Ascending aorta (tissue), 2 donors: Measurements from ENCODE around the gene CDC123. TPM values are rescaled to one million over a fixed set of nuclear protein-coding genes. Genes with fewer than 3 reads are reported as not detected.

ENCODE experiments used
- DNase-seq, 2 donors: peaks; one replicate each; pipeline ENCODE4 v3.0.0-alpha.2; 2019; ENCODE audit warnings: low spot score in 2 of 2
- H3K27ac ChIP-seq, 2 donors: fragments of 200-600 bp; sonication (generic); one replicate each; pipeline ENCODE4 v1.5.1; 2016 to 2017; ENCODE audit warnings: mild to moderate bottlenecking in 1 of 2
- H3K27me3 ChIP-seq: fragments of 200-600 bp; sonication (generic); one replicate; pipeline ENCODE4 v1.5.1; 2017
- H3K36me3 ChIP-seq, 2 donors: fragments of 200-600 bp; sonication (generic); one replicate each; pipeline ENCODE4 v1.5.1; 2016
- H3K4me1 ChIP-seq, 2 donors: fragments of 200-600 bp; sonication (generic); one replicate each; pipeline ENCODE4 v1.5.1; 2016 to 2017; ENCODE audit warnings: mild to moderate bottlenecking in 1 of 2
- H3K4me3 ChIP-seq, 2 donors: fragments of 200-600 bp; sonication (generic); one replicate each; pipeline ENCODE4 v1.5.1; 2016 to 2017; ENCODE audit warnings: mild to moderate bottlenecking in 1 of 2
- H3K9me3 ChIP-seq, 2 donors: fragments of 200-600 bp; sonication (generic); one replicate each; pipeline ENCODE4 v1.5.1; 2016
- CTCF ChIP-seq, 3 experiments: fragments of 200-600 bp in 2 of 3; fragments of 450-650 bp in 1 of 3; sonication (generic) in 2 of 3; IDR thresholded peaks; one replicate each; pipeline ENCODE4 v1.5.1; 2016 to 2019; ENCODE audit warnings: antibody characterized with exemption in 3 of 3, mild to moderate bottlenecking in 1 of 3, moderate library complexity in 1 of 3
- intact Hi-C: fragments of 100-400 bp; cut with DNase I; formaldehyde crosslinking; loops from one replicate; pipeline ENCODE4 v1.15.1; 2023
- total RNA-seq: library from RNA; depleted of rRNA; stranded (reverse); fragments of >200 nt; gene quantifications from one replicate; pipeline ENCODE4 v1.1.0, GENCODE V29; 2016

The CDC123 gene
- total RNA-seq = 33.2 TPM

- DNase-seq = peak; percentile 36 to 91
- Histone ChIP-seq H3K4me3 (peak within 1 kb of the TSS; percentile 71 to 89), H3K27me3 (no peaks in the 10 kb centered on the region), H3K9me3 (no peaks in the 10 kb centered on the region), H3K27ac (peak within 1 kb of the TSS; percentile 88 to 92), H3K36me3 (peaks cover 0 to 13% of the 10 kb centered on the region in 2 donors), H3K4me1 (peaks cover 9 to 27% of the 10 kb centered on the region in 2 donors)
- intact Hi-C loops = loop anchor here (2.0 to 5.0 kb wide), 3 partner anchors 67 to 906 kb away; partner anchors contain the start of genes CAMK1D, OPTN and SEC61A2
- TF ChIP-seq CTCF (IDR thresholded peaks at IDR 0.05) = peak in 1 of 3 experiments; percentile 7
Observed at GRCh38 chr10:12195603-12196506, at the start of gene CDC123, which contains the start of gene NUDT5. Gene CDC123, plus strand, starts transcription at chr10:12196188. Its CDS starts 58 bp downstream, at chr10:12196246. Gene NUDT5, minus strand, starts transcription at chr10:12195891. Its CDS starts 9,600 bp downstream, at chr10:12186291.

- intact Hi-C loops = no loop called here
- H3K27me3 ChIP-seq = no peaks in the 10 kb centered on the region
- peaks cover 22 to 35% of the 10 kb centered on the region in 2 donors for H3K36me3 ChIP-seq
- no peaks in the 10 kb centered on the region for H3K9me3 ChIP-seq
- no peak for TF ChIP-seq CTCF (IDR thresholded peaks at IDR 0.05)
- H3K4me3 ChIP-seq = no peak overlapping the region
- H3K27ac ChIP-seq = no peak overlapping the region
- no peak for DNase-seq
- no peaks in the 10 kb centered on the region for H3K4me1 ChIP-seq
Observed at GRCh38 chr10:12150163-12150562, 45.8 kb upstream of the CDC123 start.

GRCh38 chr10:12154516-12154915 lies 41.5 kb upstream of the CDC123 start:
- intact Hi-C loops = no loop called here
- no peak for TF ChIP-seq CTCF (IDR thresholded peaks at IDR 0.05)
- Histone ChIP-seq H3K4me3 (no peak overlapping the region), H3K27ac (no peak overlapping the region), H3K4me1 (no peaks in the 10 kb centered on the region), H3K36me3 (peaks cover 29 to 51% of the 10 kb centered on the region in 2 donors), H3K9me3 (no peaks in the 10 kb centered on the region), H3K27me3 (no peaks in the 10 kb centered on the region)
- no peak for DNase-seq

GRCh38 chr10:12156367-12157123 lies 39.4 kb upstream of the CDC123 start:
- DNase-seq = no peak
- no peak overlapping the region for H3K4me3 ChIP-seq
- no peaks in the 10 kb centered on the region for H3K9me3 ChIP-seq
- intact Hi-C loops = no loop called here
- H3K36me3 ChIP-seq = peaks cover 28 to 50% of the 10 kb centered on the region in 2 donors
- H3K4me1 ChIP-seq = no peaks in the 10 kb centered on the region
- H3K27ac ChIP-seq = no peak overlapping the region
- H3K27me3 ChIP-seq = no peaks in the 10 kb centered on the region
- no peak for TF ChIP-seq CTCF (IDR thresholded peaks at IDR 0.05)

GRCh38 chr10:12158111-12158510 lies 37.9 kb upstream of the CDC123 start:
- intact Hi-C loops = no loop called here
- DNase-seq = no peak
- Histone ChIP-seq H3K4me3 (no peak overlapping the region), H3K27me3 (no peaks in the 10 kb centered on the region), H3K9me3 (no peaks in the 10 kb centered on the region), H3K4me1 (no peaks in the 10 kb centered on the region), H3K27ac (no peak overlapping the region), H3K36me3 (peaks cover 33 to 58% of the 10 kb centered on the region in 2 donors)
- TF ChIP-seq CTCF (IDR thresholded peaks at IDR 0.05) = no peak
